AG04450 (cell line): ENCODE results near the gene COL5A1. TPM values are rescaled to one million over a fixed set of nuclear protein-coding genes. Genes with fewer than 3 reads are reported as not detected.

Source experiments
- CTCF ChIA-PET: fragments of 300-600, 350-600 bp; formaldehyde crosslinking; extraction: SDS; loops from one replicate; lab custom pipeline; 2022; ENCODE audit warnings: antibody characterized with exemption, inconsistent platforms; lab: Charles Lee
- POLR2A ChIA-PET: fragments of 350-600 bp; formaldehyde crosslinking; extraction: SDS; loops from one replicate; lab custom pipeline; 2021; ENCODE audit warnings: antibody characterized with exemption, inconsistent platforms; lab: Yijun Ruan, JAX
- DNase-seq: peaks from one replicate; pipeline ENCODE4 v3.0.0-alpha.2; 2011; ENCODE audit warnings: low read depth, low spot score
- H3K27ac ChIP-seq: one replicate; pipeline ENCODE4 v1.5.1; 2012; ENCODE audit warnings: low read depth, low read length, control low read depth
- H3K27me3 ChIP-seq: one replicate; pipeline ENCODE4 v1.6.0; 2012; ENCODE audit warnings: low read length; ENCODE audit not compliant: control insufficient read depth, insufficient read depth
- H3K4me3 ChIP-seq: 2 replicates; pipeline ENCODE4 v1.5.1; 2011; ENCODE audit warnings: mild to moderate bottlenecking, low read depth, low read length, control low read depth
- H3K9me3 ChIP-seq: 2 replicates; pipeline ENCODE4 v1.5.1; 2012; ENCODE audit warnings: low read length; ENCODE audit not compliant: control insufficient read depth, insufficient read depth
- CTCF ChIP-seq: IDR thresholded peaks from 2 replicates; pipeline ENCODE4 v1.5.1; 2011; ENCODE audit warnings: low read depth, low read length, control low read depth, inconsistent platforms
- polyA minus RNA-seq: library from RNA; depleted of rRNA, polyadenylated mRNA; stranded (reverse); fragments of >200 nt; gene quantifications from 2 replicates; pipeline ENCODE4 v1.2.3, GENCODE V29; 2011; rRNA and poly(A)+ RNA removed
- polyA plus RNA-seq: library from polyadenylated mRNA; depleted of rRNA; stranded (reverse); fragments of >200 nt; gene quantifications from 2 replicates; pipeline ENCODE4 v1.2.3, GENCODE V29; 2011; rRNA removed

Gene COL5A1
- polyA plus RNA-seq (73.3 and 91.7 TPM in 2 replicates), polyA minus RNA-seq (87.1 and 99.8 TPM in 2 replicates)

- H3K9me3 ChIP-seq, result no peaks in the 10 kb centered on the region; the same call in 1 of the 2 replicates
- H3K27ac ChIP-seq, result peak within 1 kb of the TSS; percentile 91
- TF ChIP-seq CTCF, result no peak; the same call in 1 of the 2 replicates
- peak within 1 kb of the TSS; percentile 85 for H3K4me3 ChIP-seq
- ChIA-PET POLR2A (interaction anchor here (0.7 to 1.4 kb wide), 7 partner anchors 16 to 1481 kb away, joined by 3 to 9 read pairs (median 3); no protein-coding TSS in a partner anchor), CTCF (interaction anchor here (2.1 kb wide), 1 partner anchor 192 kb away, joined by 10 read pairs; no protein-coding TSS in a partner anchor)
- peak; percentile 74 for DNase-seq
- no peaks in the 10 kb centered on the region for H3K27me3 ChIP-seq
Measured at GRCh38 chr9:134641173-134641989, at the start of gene COL5A1. Gene COL5A1, plus strand, starts transcription at chr9:134641803. Its CDS starts 385 bp downstream, at chr9:134642188.

GRCh38 chr9:134592018-134592818, 49.4 kb upstream of the COL5A1 start:
- Histone ChIP-seq H3K4me3 (no peak overlapping the region), H3K9me3 (no peaks in the 10 kb centered on the region; the same call in 1 of the 2 replicates), H3K27ac (no peak overlapping the region), H3K27me3 (no peaks in the 10 kb centered on the region)
- TF ChIP-seq CTCF, result no peak
- POLR2A ChIA-PET, result no interaction called here
- peak; percentile 38 for DNase-seq
- CTCF ChIA-PET, result no interaction called here

GRCh38 chr9:134592819-134593200, 48.8 kb upstream of the COL5A1 start:
- ChIA-PET CTCF (no interaction called here), POLR2A (interaction anchor here (0.6 kb wide), 1 partner anchor 10 kb away, joined by 6 read pairs; no protein-coding TSS in a partner anchor)

GRCh38 chr9:134593286-134594077, 48.1 kb upstream of the COL5A1 start:
- no peaks in the 10 kb centered on the region; the same call in 1 of the 2 replicates for H3K9me3 ChIP-seq
- ChIA-PET CTCF (no interaction called here), POLR2A (interaction anchor here (0.6 kb wide), 1 partner anchor 11 kb away, joined by 6 read pairs; no protein-coding TSS in a partner anchor)
- TF ChIP-seq CTCF, result no peak
- H3K27ac ChIP-seq, result no peak overlapping the region
- no peak overlapping the region for H3K4me3 ChIP-seq
- H3K27me3 ChIP-seq, result no peaks in the 10 kb centered on the region
- no peak for DNase-seq

More at GRCh38 chr9:134592819-134593200, 48.8 kb upstream of the COL5A1 start:
- no peak overlapping the region for H3K27ac ChIP-seq
- H3K9me3 ChIP-seq, result no peaks in the 10 kb centered on the region; the same call in 1 of the 2 replicates
- TF ChIP-seq CTCF, result no peak
- no peak for DNase-seq
- H3K4me3 ChIP-seq, result no peak overlapping the region
- no peaks in the 10 kb centered on the region for H3K27me3 ChIP-seq
